ENCODE data around the gene P2RY2. TPM values are rescaled to one million over a fixed set of nuclear protein-coding genes. Genes with fewer than 3 reads are reported as not detected.

Gene P2RY2
- polyA plus RNA-seq, 1 donor from 2014 or later = not detected

DNA sequence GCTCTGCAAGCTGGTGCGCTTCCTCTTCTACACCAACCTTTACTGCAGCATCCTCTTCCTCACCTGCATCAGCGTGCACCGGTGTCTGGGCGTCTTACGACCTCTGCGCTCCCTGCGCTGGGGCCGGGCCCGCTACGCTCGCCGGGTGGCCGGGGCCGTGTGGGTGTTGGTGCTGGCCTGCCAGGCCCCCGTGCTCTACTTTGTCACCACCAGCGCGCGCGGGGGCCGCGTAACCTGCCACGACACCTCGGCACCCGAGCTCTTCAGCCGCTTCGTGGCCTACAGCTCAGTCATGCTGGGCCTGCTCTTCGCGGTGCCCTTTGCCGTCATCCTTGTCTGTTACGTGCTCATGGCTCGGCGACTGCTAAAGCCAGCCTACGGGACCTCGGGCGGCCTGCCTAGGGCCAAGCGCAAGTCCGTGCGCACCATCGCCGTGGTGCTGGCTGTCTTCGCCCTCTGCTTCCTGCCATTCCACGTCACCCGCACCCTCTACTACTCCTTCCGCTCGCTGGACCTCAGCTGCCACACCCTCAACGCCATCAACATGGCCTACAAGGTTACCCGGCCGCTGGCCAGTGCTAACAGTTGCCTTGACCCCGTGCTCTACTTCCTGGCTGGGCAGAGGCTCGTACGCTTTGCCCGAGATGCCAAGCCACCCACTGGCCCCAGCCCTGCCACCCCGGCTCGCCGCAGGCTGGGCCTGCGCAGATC lies 16.5 kb downstream of the P2RY2 start:
- no peak overlapping the region for H2AFZ ChIP-seq (ENCODE audit: low read depth, low read length)
- H3K27me3 ChIP-seq (ENCODE audit: insufficient read depth, low read depth, low read length) = no peaks in the 10 kb centered on the region
- no peak overlapping the region for H3K9ac ChIP-seq (ENCODE audit: low read length)
- H3K9me2 ChIP-seq (ENCODE audit: insufficient read depth, low read length) = no peaks in the 10 kb centered on the region
- H4K20me1 ChIP-seq (ENCODE audit: insufficient read depth) = no peaks in the 10 kb centered on the region
- H3K9me3 ChIP-seq (ENCODE audit: low read length) = no peaks in the 10 kb centered on the region
- H3K79me2 ChIP-seq (replicated peaks; ENCODE audit: insufficient read depth, low read length) = no peaks in the 10 kb centered on the region
- H3F3A ChIP-seq (ENCODE audit: insufficient read depth, low read length, poor library complexity, severe bottlenecking) = no peaks in the 10 kb centered on the region
- TF ChIP-seq, protein P1, sequence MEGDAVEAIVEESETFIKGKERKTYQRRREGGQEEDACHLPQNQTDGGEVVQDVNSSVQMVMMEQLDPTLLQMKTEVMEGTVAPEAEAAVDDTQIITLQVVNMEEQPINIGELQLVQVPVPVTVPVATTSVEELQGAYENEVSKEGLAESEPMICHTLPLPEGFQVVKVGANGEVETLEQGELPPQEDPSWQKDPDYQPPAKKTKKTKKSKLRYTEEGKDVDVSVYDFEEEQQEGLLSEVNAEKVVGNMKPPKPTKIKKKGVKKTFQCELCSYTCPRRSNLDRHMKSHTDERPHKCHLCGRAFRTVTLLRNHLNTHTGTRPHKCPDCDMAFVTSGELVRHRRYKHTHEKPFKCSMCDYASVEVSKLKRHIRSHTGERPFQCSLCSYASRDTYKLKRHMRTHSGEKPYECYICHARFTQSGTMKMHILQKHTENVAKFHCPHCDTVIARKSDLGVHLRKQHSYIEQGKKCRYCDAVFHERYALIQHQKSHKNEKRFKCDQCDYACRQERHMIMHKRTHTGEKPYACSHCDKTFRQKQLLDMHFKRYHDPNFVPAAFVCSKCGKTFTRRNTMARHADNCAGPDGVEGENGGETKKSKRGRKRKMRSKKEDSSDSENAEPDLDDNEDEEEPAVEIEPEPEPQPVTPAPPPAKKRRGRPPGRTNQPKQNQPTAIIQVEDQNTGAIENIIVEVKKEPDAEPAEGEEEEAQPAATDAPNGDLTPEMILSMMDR (IDR thresholded peaks at IDR 0.05; ENCODE audit: poor library complexity, severe bottlenecking) = no peak
- TF ChIP-seq, protein P2, sequence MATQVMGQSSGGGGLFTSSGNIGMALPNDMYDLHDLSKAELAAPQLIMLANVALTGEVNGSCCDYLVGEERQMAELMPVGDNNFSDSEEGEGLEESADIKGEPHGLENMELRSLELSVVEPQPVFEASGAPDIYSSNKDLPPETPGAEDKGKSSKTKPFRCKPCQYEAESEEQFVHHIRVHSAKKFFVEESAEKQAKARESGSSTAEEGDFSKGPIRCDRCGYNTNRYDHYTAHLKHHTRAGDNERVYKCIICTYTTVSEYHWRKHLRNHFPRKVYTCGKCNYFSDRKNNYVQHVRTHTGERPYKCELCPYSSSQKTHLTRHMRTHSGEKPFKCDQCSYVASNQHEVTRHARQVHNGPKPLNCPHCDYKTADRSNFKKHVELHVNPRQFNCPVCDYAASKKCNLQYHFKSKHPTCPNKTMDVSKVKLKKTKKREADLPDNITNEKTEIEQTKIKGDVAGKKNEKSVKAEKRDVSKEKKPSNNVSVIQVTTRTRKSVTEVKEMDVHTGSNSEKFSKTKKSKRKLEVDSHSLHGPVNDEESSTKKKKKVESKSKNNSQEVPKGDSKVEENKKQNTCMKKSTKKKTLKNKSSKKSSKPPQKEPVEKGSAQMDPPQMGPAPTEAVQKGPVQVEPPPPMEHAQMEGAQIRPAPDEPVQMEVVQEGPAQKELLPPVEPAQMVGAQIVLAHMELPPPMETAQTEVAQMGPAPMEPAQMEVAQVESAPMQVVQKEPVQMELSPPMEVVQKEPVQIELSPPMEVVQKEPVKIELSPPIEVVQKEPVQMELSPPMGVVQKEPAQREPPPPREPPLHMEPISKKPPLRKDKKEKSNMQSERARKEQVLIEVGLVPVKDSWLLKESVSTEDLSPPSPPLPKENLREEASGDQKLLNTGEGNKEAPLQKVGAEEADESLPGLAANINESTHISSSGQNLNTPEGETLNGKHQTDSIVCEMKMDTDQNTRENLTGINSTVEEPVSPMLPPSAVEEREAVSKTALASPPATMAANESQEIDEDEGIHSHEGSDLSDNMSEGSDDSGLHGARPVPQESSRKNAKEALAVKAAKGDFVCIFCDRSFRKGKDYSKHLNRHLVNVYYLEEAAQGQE (IDR thresholded peaks at IDR 0.05; ENCODE audit: borderline replicate concordance) = no peak
- TF ChIP-seq RAD21 (conservative IDR thresholded peaks at IDR 0.05) (no peak), EZH2 (IDR thresholded peaks at IDR 0.05; ENCODE audit: borderline replicate concordance, insufficient read depth, low read length, poor library complexity, severe bottlenecking) (no peak)
- H3K4me2 ChIP-seq (ENCODE audit: low read length) = no peak overlapping the region
- no peak overlapping the region for H3K27ac ChIP-seq (ENCODE audit: low read length)
- H3K36me3 ChIP-seq (ENCODE audit: insufficient read depth, low read length) = no peaks in the 10 kb centered on the region
- no peak overlapping the region for H3K4me3 ChIP-seq (ENCODE audit: low read length)

DNA sequence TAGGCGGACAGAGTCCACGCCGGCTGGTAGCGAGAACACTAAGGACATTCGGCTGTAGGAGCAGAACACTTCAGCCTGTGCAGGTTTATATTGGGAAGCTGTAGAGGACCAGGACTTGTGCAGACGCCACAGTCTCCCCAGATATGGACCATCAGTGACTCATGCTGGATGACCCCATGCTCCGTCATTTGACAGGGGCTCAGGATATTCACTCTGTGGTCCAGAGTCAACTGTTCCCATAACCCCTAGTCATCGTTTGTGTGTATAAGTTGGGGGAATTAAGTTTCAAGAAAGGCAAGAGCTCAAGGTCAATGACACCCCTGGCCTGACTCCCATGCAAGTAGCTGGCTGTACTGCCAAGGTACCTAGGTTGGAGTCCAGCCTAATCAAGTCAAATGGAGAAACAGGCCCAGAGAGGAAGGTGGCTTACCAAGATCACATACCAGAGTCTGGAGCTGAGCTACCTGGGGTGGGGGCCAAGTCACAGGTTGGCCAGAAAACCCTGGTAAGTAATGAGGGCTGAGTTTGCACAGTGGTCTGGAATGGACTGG lies 17.2 kb downstream of the P2RY2 start:
- H3K9ac ChIP-seq (ENCODE audit: low read length) = no peak overlapping the region
- no peaks in the 10 kb centered on the region for H3F3A ChIP-seq (ENCODE audit: insufficient read depth, low read length, poor library complexity, severe bottlenecking)
- H3K27me3 ChIP-seq (ENCODE audit: insufficient read depth, low read depth, low read length) = no peaks in the 10 kb centered on the region
- H2AFZ ChIP-seq (ENCODE audit: low read depth, low read length) = no peak overlapping the region
- H4K20me1 ChIP-seq (ENCODE audit: insufficient read depth) = no peaks in the 10 kb centered on the region
- no peaks in the 10 kb centered on the region for H3K36me3 ChIP-seq (ENCODE audit: insufficient read depth, low read length)
- H3K27ac ChIP-seq (ENCODE audit: low read length) = no peak overlapping the region
- H3K4me2 ChIP-seq (ENCODE audit: low read length) = no peak overlapping the region
- TF ChIP-seq MXI1 (conservative IDR thresholded peaks at IDR 0.05; ENCODE audit: poor library complexity, severe bottlenecking) (no peak), TAF1 (IDR thresholded peaks at IDR 0.05; ENCODE audit: low read depth) (no peak), POLR2AphosphoS5 (IDR thresholded peaks at IDR 0.05) (no peak), SMC3 (conservative IDR thresholded peaks at IDR 0.05; ENCODE audit: poor library complexity) (no peak), RAD21 (conservative IDR thresholded peaks at IDR 0.05) (no peak), EZH2 (IDR thresholded peaks at IDR 0.05; ENCODE audit: borderline replicate concordance, insufficient read depth, low read length, poor library complexity, severe bottlenecking) (no peak), EP300 (conservative IDR thresholded peaks at IDR 0.05; ENCODE audit: poor library complexity, severe bottlenecking) (no peak)
- TF ChIP-seq, protein P2 (IDR thresholded peaks at IDR 0.05; ENCODE audit: borderline replicate concordance) = no peak
- TF ChIP-seq, protein P1 (IDR thresholded peaks at IDR 0.05; ENCODE audit: poor library complexity, severe bottlenecking) = no peak
- H3K9me2 ChIP-seq (ENCODE audit: insufficient read depth, low read length) = no peaks in the 10 kb centered on the region
- no peaks in the 10 kb centered on the region for H3K9me3 ChIP-seq (ENCODE audit: low read length)
- no peak overlapping the region for H3K4me3 ChIP-seq (ENCODE audit: low read length)
- no peaks in the 10 kb centered on the region for H3K79me2 ChIP-seq (replicated peaks; ENCODE audit: insufficient read depth, low read length)
